Neural cell (in vitro differentiated cells): Measurements from ENCODE around the gene APOL4. TPM values are rescaled to one million over a fixed set of nuclear protein-coding genes. Genes with fewer than 3 reads are reported as not detected.
"Not testable (repeated sequence)": the region's sequence is repeated elsewhere in the genome, so short reads cannot be mapped to it uniquely, and the experiment has no call there.

Experiments used
- H2AFZ ChIP-seq: fragments of 200-600, 300-800 bp; sonication (generic), shearing (Covaris generic); 2 replicates; pipeline ENCODE4 v1.6.0; 2014; ENCODE audit warnings: low read depth, mild to moderate bottlenecking, antibody characterized with exemption, low read length, moderate library complexity
- H3F3A ChIP-seq: fragments of 200-600 bp; shearing (Covaris generic); 2 replicates; pipeline ENCODE4 v1.6.1; 2016; ENCODE audit warnings: mild to moderate bottlenecking, moderate library complexity, mixed read lengths, antibody characterized with exemption, low read length; ENCODE audit not compliant: insufficient read depth, poor library complexity, severe bottlenecking
- H3K27ac ChIP-seq: fragments of 200-600, 300-800 bp; sonication (generic), shearing (Covaris generic); 2 replicates; pipeline ENCODE4 v1.5.1; 2014; ENCODE audit warnings: mild to moderate bottlenecking, low read length, moderate library complexity
- H3K27me3 ChIP-seq: fragments of 300-800, 200-600 bp; sonication (generic), shearing (Covaris generic); 2 replicates; pipeline ENCODE4 v1.6.0; 2014; ENCODE audit warnings: mild to moderate bottlenecking, low read depth, low read length, moderate library complexity; ENCODE audit not compliant: insufficient read depth
- H3K36me3 ChIP-seq: fragments of 300-800, 200-600 bp; sonication (generic), shearing (Covaris generic); 2 replicates; pipeline ENCODE4 v1.5.1; 2014; ENCODE audit warnings: mild to moderate bottlenecking, antibody characterized with exemption, low read length, moderate library complexity; ENCODE audit not compliant: insufficient read depth
- H3K4me2 ChIP-seq: fragments of 300-800, 200-600 bp; sonication (generic), shearing (Covaris generic); 2 replicates; pipeline ENCODE4 v1.6.0; 2014; ENCODE audit warnings: mild to moderate bottlenecking, low read length
- H3K4me3 ChIP-seq: fragments of 300-800, 200-600 bp; sonication (generic), shearing (Covaris generic); 2 replicates; pipeline ENCODE4 v1.5.1; 2014; ENCODE audit warnings: mild to moderate bottlenecking, low read length, moderate library complexity
- H3K79me2 ChIP-seq: fragments of 200-600 bp; shearing (Covaris generic); replicated peaks from 2 replicates; pipeline ENCODE4 v1.6.0; 2014; ENCODE audit warnings: mild to moderate bottlenecking, low read length, moderate library complexity; ENCODE audit not compliant: insufficient read depth
- H3K9ac ChIP-seq: fragments of 300-800, 200-600 bp; sonication (generic), shearing (Covaris generic); 2 replicates; pipeline ENCODE4 v1.6.1; 2016; ENCODE audit warnings: mild to moderate bottlenecking, low read length, mixed read lengths
- H3K9me2 ChIP-seq: fragments of 200-600 bp; shearing (Covaris generic); 2 replicates; pipeline ENCODE4 v1.6.1; 2016; ENCODE audit warnings: mild to moderate bottlenecking, low read length, mixed read lengths; ENCODE audit not compliant: insufficient read depth
- H3K9me3 ChIP-seq: fragments of 200-600, 300-800 bp; sonication (generic), shearing (Covaris generic); 2 replicates; pipeline ENCODE4 v1.6.1; 2016; ENCODE audit warnings: mild to moderate bottlenecking, mixed run types, low read length, moderate library complexity, mixed read lengths
- H4K20me1 ChIP-seq: fragments of 200-600 bp; shearing (Covaris generic); 2 replicates; pipeline ENCODE4 v1.6.1; 2016; ENCODE audit warnings: mild to moderate bottlenecking, mixed run types; ENCODE audit not compliant: insufficient read depth
- EP300 ChIP-seq: fragments of 450-650 bp; conservative IDR thresholded peaks from 2 replicates; pipeline ENCODE4 v1.6.1; 2014; ENCODE audit warnings: antibody characterized with exemption, mild to moderate bottlenecking, moderate library complexity; ENCODE audit not compliant: poor library complexity, severe bottlenecking
- EZH2 ChIP-seq: fragments of 200-600, 300-800 bp; shearing (Covaris generic), sonication (generic); IDR thresholded peaks from 2 replicates; pipeline ENCODE4 v1.6.1; 2014; ENCODE audit warnings: antibody characterized with exemption, low read length, borderline replicate concordance, mild to moderate bottlenecking; ENCODE audit not compliant: insufficient read depth, poor library complexity, severe bottlenecking
- MXI1 ChIP-seq: fragments of 450-650 bp; conservative IDR thresholded peaks from 2 replicates; pipeline ENCODE4 v1.6.1; 2014; ENCODE audit warnings: antibody characterized with exemption, mild to moderate bottlenecking; ENCODE audit not compliant: poor library complexity, severe bottlenecking
- POLR2AphosphoS5 ChIP-seq: IDR thresholded peaks from 2 replicates; pipeline ENCODE4 v1.6.1; 2012
- RAD21 ChIP-seq: fragments of 450-650 bp; conservative IDR thresholded peaks from 2 replicates; pipeline ENCODE4 v1.6.1; 2014; ENCODE audit warnings: antibody characterized with exemption, mild to moderate bottlenecking, moderate library complexity
- SMC3 ChIP-seq: fragments of 450-650 bp; conservative IDR thresholded peaks from 2 replicates; pipeline ENCODE4 v1.6.1; 2014; ENCODE audit warnings: antibody characterized with exemption, mild to moderate bottlenecking, moderate library complexity; ENCODE audit not compliant: poor library complexity
- TAF1 ChIP-seq: IDR thresholded peaks from 2 replicates; pipeline ENCODE4 v1.6.1; 2012; ENCODE audit warnings: low read depth
- polyA plus RNA-seq: library from polyadenylated mRNA; depleted of rRNA; stranded (reverse); fragments of >200 nt; gene quantifications from 2 replicates; pipeline ENCODE4 v1.2.3, GENCODE V29; 2014
- TF ChIP-seq, protein P1 (sequence below): fragments of 450-650 bp; IDR thresholded peaks from 2 replicates; pipeline ENCODE4 v1.5.1; 2014; ENCODE audit warnings: antibody characterized with exemption, mild to moderate bottlenecking, moderate library complexity; ENCODE audit not compliant: poor library complexity, severe bottlenecking
- TF ChIP-seq, protein P2 (sequence below): IDR thresholded peaks from 2 replicates; pipeline ENCODE4 v1.6.1; 2012; ENCODE audit warnings: borderline replicate concordance

The APOL4 gene
- polyA plus RNA-seq, 1 donor from 2014 or later = not detected

DNA sequence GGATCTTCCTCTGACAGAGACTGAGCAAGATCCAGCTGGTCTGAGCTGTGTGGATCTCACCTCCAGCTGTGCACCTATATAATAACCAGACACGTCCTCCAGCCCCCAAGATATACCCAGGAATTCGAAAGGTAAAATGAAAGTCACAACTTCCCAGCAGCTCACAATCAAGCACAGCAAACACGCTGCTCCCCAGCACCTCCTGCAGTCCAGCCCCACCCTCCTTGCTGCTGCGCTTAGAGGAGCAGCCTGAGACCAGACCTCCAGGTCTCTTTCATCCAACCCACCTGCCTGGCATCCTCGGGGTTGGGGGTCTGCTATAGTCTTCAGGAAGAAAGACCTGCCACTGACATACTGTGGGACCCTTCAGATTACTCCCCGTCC, 3.0 kb upstream of the APOL4 start:
- Histone ChIP-seq H4K20me1 (no peaks in the 10 kb centered on the region), H3K9me3 (no peaks in the 10 kb centered on the region), H3K36me3 (no peaks in the 10 kb centered on the region), H3K9me2 (no peaks in the 10 kb centered on the region), H3K4me2 (no peak overlapping the region), H3K9ac (no peak overlapping the region), H2AFZ (no peak overlapping the region), H3K79me2 (no peaks in the 10 kb centered on the region), H3K27ac (no peak overlapping the region), H3F3A (no peaks in the 10 kb centered on the region), H3K4me3 (no peak overlapping the region), H3K27me3 (no peaks in the 10 kb centered on the region)
- TF ChIP-seq EP300 (no peak), TAF1 (no peak), MXI1 (no peak), RAD21 (no peak)
- TF ChIP-seq, protein P1, sequence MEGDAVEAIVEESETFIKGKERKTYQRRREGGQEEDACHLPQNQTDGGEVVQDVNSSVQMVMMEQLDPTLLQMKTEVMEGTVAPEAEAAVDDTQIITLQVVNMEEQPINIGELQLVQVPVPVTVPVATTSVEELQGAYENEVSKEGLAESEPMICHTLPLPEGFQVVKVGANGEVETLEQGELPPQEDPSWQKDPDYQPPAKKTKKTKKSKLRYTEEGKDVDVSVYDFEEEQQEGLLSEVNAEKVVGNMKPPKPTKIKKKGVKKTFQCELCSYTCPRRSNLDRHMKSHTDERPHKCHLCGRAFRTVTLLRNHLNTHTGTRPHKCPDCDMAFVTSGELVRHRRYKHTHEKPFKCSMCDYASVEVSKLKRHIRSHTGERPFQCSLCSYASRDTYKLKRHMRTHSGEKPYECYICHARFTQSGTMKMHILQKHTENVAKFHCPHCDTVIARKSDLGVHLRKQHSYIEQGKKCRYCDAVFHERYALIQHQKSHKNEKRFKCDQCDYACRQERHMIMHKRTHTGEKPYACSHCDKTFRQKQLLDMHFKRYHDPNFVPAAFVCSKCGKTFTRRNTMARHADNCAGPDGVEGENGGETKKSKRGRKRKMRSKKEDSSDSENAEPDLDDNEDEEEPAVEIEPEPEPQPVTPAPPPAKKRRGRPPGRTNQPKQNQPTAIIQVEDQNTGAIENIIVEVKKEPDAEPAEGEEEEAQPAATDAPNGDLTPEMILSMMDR = no peak
- TF ChIP-seq, protein P2, sequence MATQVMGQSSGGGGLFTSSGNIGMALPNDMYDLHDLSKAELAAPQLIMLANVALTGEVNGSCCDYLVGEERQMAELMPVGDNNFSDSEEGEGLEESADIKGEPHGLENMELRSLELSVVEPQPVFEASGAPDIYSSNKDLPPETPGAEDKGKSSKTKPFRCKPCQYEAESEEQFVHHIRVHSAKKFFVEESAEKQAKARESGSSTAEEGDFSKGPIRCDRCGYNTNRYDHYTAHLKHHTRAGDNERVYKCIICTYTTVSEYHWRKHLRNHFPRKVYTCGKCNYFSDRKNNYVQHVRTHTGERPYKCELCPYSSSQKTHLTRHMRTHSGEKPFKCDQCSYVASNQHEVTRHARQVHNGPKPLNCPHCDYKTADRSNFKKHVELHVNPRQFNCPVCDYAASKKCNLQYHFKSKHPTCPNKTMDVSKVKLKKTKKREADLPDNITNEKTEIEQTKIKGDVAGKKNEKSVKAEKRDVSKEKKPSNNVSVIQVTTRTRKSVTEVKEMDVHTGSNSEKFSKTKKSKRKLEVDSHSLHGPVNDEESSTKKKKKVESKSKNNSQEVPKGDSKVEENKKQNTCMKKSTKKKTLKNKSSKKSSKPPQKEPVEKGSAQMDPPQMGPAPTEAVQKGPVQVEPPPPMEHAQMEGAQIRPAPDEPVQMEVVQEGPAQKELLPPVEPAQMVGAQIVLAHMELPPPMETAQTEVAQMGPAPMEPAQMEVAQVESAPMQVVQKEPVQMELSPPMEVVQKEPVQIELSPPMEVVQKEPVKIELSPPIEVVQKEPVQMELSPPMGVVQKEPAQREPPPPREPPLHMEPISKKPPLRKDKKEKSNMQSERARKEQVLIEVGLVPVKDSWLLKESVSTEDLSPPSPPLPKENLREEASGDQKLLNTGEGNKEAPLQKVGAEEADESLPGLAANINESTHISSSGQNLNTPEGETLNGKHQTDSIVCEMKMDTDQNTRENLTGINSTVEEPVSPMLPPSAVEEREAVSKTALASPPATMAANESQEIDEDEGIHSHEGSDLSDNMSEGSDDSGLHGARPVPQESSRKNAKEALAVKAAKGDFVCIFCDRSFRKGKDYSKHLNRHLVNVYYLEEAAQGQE = no peak

DNA sequence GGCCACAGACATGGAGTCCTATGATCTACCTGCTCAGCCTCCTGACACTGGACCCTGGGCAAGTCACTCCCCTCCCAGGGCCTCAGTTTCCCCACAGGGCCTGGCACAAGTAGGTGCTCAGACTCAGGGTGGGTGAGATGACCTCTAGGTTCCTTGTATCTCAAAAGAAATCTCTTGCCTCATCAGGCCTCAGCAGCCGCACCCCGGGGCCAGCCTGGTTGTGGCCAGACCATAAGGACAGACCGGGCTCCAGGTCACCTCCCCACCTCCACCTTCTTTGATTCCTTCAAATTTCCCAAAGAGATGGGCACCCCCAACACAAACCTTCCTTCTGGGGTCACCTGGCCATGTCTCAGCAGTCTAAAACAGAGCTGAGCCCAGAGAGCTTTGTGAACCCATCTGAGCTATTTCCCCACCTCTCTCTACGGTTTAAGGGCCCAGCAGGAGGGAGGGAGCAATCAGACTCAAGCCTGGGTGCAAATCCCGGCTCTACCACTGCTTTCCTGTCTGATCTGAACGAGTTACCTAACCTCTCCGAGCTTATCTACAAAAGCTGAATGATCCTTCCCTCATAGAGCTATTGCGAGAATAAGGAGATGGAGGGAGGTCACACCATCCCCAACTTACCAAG, 2.5 kb upstream of the APOL4 start:
- no peaks in the 10 kb centered on the region for H3K36me3 ChIP-seq
- no peak overlapping the region for H3K27ac ChIP-seq
- no peaks in the 10 kb centered on the region for H3K27me3 ChIP-seq
- no peak overlapping the region for H3K4me3 ChIP-seq
- no peak overlapping the region for H3K4me2 ChIP-seq
- no peaks in the 10 kb centered on the region for H4K20me1 ChIP-seq
- no peak overlapping the region for H2AFZ ChIP-seq
- H3K9me2 ChIP-seq = no peaks in the 10 kb centered on the region
- H3K79me2 ChIP-seq = no peaks in the 10 kb centered on the region
- H3K9ac ChIP-seq = no peak overlapping the region
- no peaks in the 10 kb centered on the region for H3K9me3 ChIP-seq
- TF ChIP-seq SMC3 = no peak
- TF ChIP-seq EP300 = no peak
- TF ChIP-seq POLR2AphosphoS5 = no peak
- no peak for TF ChIP-seq TAF1
- TF ChIP-seq MXI1 = no peak
- TF ChIP-seq EZH2 = no peak
- TF ChIP-seq, protein P2 = no peak
- TF ChIP-seq, protein P1 = no peak
- TF ChIP-seq RAD21 = no peak
- no peaks in the 10 kb centered on the region for H3F3A ChIP-seq

DNA sequence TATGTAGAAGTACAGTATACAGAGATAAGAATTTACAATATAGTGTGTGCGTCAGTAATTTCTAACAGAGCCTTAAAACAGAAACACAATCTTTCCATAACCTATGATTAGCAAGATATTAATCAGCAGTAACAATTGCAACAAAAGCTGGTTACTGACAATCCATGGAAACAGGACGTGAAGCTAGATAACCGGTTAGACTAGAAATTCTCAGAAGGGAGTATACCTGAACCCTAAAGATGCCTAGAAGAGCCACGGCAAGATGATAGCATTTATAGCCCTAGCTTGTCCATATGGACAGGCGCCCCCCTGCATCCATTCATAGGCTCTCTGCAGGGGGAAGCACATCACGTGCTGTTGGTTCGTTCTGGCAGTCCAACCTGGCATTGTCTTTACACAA, 1.8 kb upstream of the APOL4 start:
- not testable (repeated sequence) for H4K20me1 ChIP-seq, H3K79me2 ChIP-seq, H3K9ac ChIP-seq, H3K9me2 ChIP-seq, H3K4me2 ChIP-seq, H3K27ac ChIP-seq, H3K9me3 ChIP-seq, H3K4me3 ChIP-seq, H3K27me3 ChIP-seq, H3F3A ChIP-seq, H2AFZ ChIP-seq, H3K36me3 ChIP-seq
